Gastroesophageal sphincter (tissue), 4 donors: ENCODE results near the gene PAM. TPM values are rescaled to one million over a fixed set of nuclear protein-coding genes. Genes with fewer than 3 reads are reported as not detected.
"Not testable (repeated sequence)": the region's sequence is repeated elsewhere in the genome, so short reads cannot be mapped to it uniquely, and the experiment has no call there.

Source experiments
- ATAC-seq: fragments of 150-250 bp; one replicate; pipeline ENCODE4 v1.9.1; 2016; ENCODE audit warnings: mild to moderate bottlenecking, moderate library complexity
- H3K27ac ChIP-seq, 4 donors: fragments of 200-600 bp; sonication (generic) in 3 of 4; 1 replicate in 3 of 4; 2 replicates in 1 of 4; pipeline ENCODE4 v1.5.1; 2016 to 2019
- H3K27me3 ChIP-seq: fragments of 200-600 bp; sonication (generic); one replicate; pipeline ENCODE4 v1.5.1; 2019
- H3K36me3 ChIP-seq, 2 donors: fragments of 200-600 bp; sonication (generic); one replicate each; pipeline ENCODE4 v1.5.1; 2019; ENCODE audit warnings: control low read depth in 1 of 2
- H3K4me1 ChIP-seq, 3 donors: fragments of 200-600 bp; sonication (generic); 1 replicate in 2 of 3; 2 replicates in 1 of 3; pipeline ENCODE4 v1.5.1; 2016 to 2019; ENCODE audit warnings: control low read depth in 2 of 3
- H3K4me3 ChIP-seq, 2 donors: fragments of 200-600 bp; sonication (generic); one replicate each; pipeline ENCODE4 v1.5.1; 2019; ENCODE audit warnings: mild to moderate bottlenecking in 1 of 2, moderate library complexity in 1 of 2
- H3K9me3 ChIP-seq, 3 donors: fragments of 200-600 bp; sonication (generic); one replicate each; pipeline ENCODE4 v1.5.1; 2017 to 2019; ENCODE audit warnings: control low read depth in 2 of 3
- CTCF ChIP-seq, 4 experiments: fragments of 200-600 bp in 2 of 4; fragments of 450-650 bp in 2 of 4; sonication (generic) in 1 of 4; IDR thresholded peaks; one replicate each; pipeline ENCODE4 v1.5.1; 2017 to 2019; ENCODE audit warnings: antibody characterized with exemption in 4 of 4, mild to moderate bottlenecking in 2 of 4, moderate library complexity in 2 of 4
- EP300 ChIP-seq: sonication (generic); formaldehyde crosslinking; IDR thresholded peaks from one replicate; pipeline ENCODE4 v1.6.1; 2017; ENCODE audit warnings: antibody characterized with exemption, mild to moderate bottlenecking
- POLR2A ChIP-seq, 2 donors: fragments of 450-650 bp; IDR thresholded peaks; one replicate each; pipeline ENCODE4 v1.6.1; 2017; ENCODE audit warnings: antibody characterized with exemption in 2 of 2, mild to moderate bottlenecking in 2 of 2, moderate library complexity in 1 of 2
- POLR2AphosphoS5 ChIP-seq: sonication (generic); formaldehyde crosslinking; IDR thresholded peaks from one replicate; pipeline ENCODE4 v1.6.1; 2017; ENCODE audit warnings: antibody characterized with exemption
- WGBS, 2 donors: methylation state at CpG; one replicate each; pipeline ENCODE4 v1.1.5; 2018; ENCODE audit warnings: low coverage in 1 of 2; 5-methylcytosine and 5-hydroxymethylcytosine counted together
- total RNA-seq, 4 donors: library from RNA; depleted of rRNA; stranded (reverse); fragments of >200 nt; gene quantifications; one replicate each; pipeline ENCODE4 v1.1.0, GENCODE V29; 2016

PAM gene
- total RNA-seq, 4 donors from 2014 or later = 247 to 404 (median 311) TPM

GRCh38 chr5:103037673-103038455 is 282.8 kb downstream of the PAM start:
- TF ChIP-seq EP300 (no peak), CTCF (IDR thresholded peaks at IDR 0.05) (no peak), POLR2A (IDR thresholded peaks at IDR 0.05) (no peak), POLR2AphosphoS5 (no peak)
- Histone ChIP-seq H3K27ac (no peak overlapping the region), H3K4me3 (no peak overlapping the region), H3K27me3 (no peaks in the 10 kb centered on the region), H3K4me1 (no peaks in the 10 kb centered on the region), H3K9me3 (peaks cover 0 to 5% (median 0%) of the 10 kb centered on the region in 3 donors), H3K36me3 (peaks cover 0 to 7% of the 10 kb centered on the region in 2 donors)
- 77 to 89% methylated on average over 4 of the region's 4 CpGs for WGBS, 2 donors
- ATAC-seq = no peak

- Histone ChIP-seq H3K4me3 (no peak overlapping the region), H3K27me3 (no peaks in the 10 kb centered on the region), H3K36me3 (no peaks in the 10 kb centered on the region), H3K27ac (no peak overlapping the region), H3K9me3 (no peaks in the 10 kb centered on the region), H3K4me1 (no peaks in the 10 kb centered on the region)
- 30 to 32% methylated on average over 4 of the region's 4 CpGs for WGBS, 2 donors
- ATAC-seq = no peak
- TF ChIP-seq POLR2AphosphoS5 (no peak), EP300 (no peak), CTCF (IDR thresholded peaks at IDR 0.05) (peak; percentile 26 to 59 (median 48)), POLR2A (IDR thresholded peaks at IDR 0.05) (no peak)
These were observed 286.1 kb downstream of the PAM start for GRCh38 chr5:103041071-103041676.

- not testable (repeated sequence) for H3K27ac ChIP-seq, H3K27me3 ChIP-seq, H3K36me3 ChIP-seq, ATAC-seq, H3K9me3 ChIP-seq, H3K4me1 ChIP-seq, H3K4me3 ChIP-seq
- WGBS, 2 donors = 88 to 94% methylated on average over 3 to 13 of the region's 22 CpGs
These were observed 291.6 kb downstream of the PAM start for GRCh38 chr5:103046706-103047105.

- Histone ChIP-seq H3K4me3 (no peak overlapping the region), H3K36me3 (no peaks in the 10 kb centered on the region), H3K9me3 (no peaks in the 10 kb centered on the region), H3K27ac (no peak overlapping the region), H3K4me1 (no peaks in the 10 kb centered on the region), H3K27me3 (no peaks in the 10 kb centered on the region)
- no peak for ATAC-seq
- 74 to 82% methylated on average over 4 to 7 of the region's 7 CpGs for WGBS, 2 donors
- no peak for TF ChIP-seq EP300
- TF ChIP-seq POLR2A (IDR thresholded peaks at IDR 0.05) = no peak
These were observed 302.4 kb downstream of the PAM start for GRCh38 chr5:103057208-103058130.

- H3K27ac ChIP-seq = no peak overlapping the region
- H3K4me3 ChIP-seq = no peak overlapping the region
- H3K4me1 ChIP-seq = no peaks in the 10 kb centered on the region
- TF ChIP-seq POLR2AphosphoS5 (no peak), EP300 (no peak)
- no peaks in the 10 kb centered on the region for H3K9me3 ChIP-seq
- no peaks in the 10 kb centered on the region for H3K27me3 ChIP-seq
- ATAC-seq = no peak
- 73% methylated on average over 3 of the region's 3 CpGs; no CpG with 5 or more reads in 1 of the 2 donors for WGBS, 2 donors
- H3K36me3 ChIP-seq = no peaks in the 10 kb centered on the region
These were observed 304.4 kb downstream of the PAM start for GRCh38 chr5:103059525-103059924.

GRCh38 chr5:103060424-103060954 is 305.4 kb downstream of the PAM start:
- Histone ChIP-seq H3K27me3 (no peaks in the 10 kb centered on the region), H3K9me3 (no peaks in the 10 kb centered on the region), H3K4me3 (no peak overlapping the region), H3K27ac (no peak overlapping the region), H3K36me3 (no peaks in the 10 kb centered on the region), H3K4me1 (no peaks in the 10 kb centered on the region)
- no peak for TF ChIP-seq EP300
- no peak for TF ChIP-seq POLR2AphosphoS5
- no peak for TF ChIP-seq CTCF (IDR thresholded peaks at IDR 0.05)
- no peak for TF ChIP-seq POLR2A (IDR thresholded peaks at IDR 0.05)
- WGBS, 2 donors = 25 to 29% methylated on average over 3 of the region's 3 CpGs
- ATAC-seq = no peak
